Testis (tissue), 2 donors: ENCODE results near the gene CASTOR1.

Experiments used
- POLR2A ChIP-seq: fragments of 450-650 bp; IDR thresholded peaks from one replicate; pipeline ENCODE4 v1.6.1; 2017; ENCODE audit warnings: antibody characterized with exemption, mild to moderate bottlenecking, moderate library complexity
- TF ChIP-seq, protein P1 (sequence below), 3 experiments: fragments of 450-650 bp in 2 of 3; fragments of 200-600 bp in 1 of 3; sonication (generic) in 1 of 3; IDR thresholded peaks; one replicate each; pipeline ENCODE4 v1.5.1; 2016 to 2019; ENCODE audit warnings: antibody characterized with exemption in 3 of 3, mild to moderate bottlenecking in 2 of 3, moderate library complexity in 1 of 3

DNA sequence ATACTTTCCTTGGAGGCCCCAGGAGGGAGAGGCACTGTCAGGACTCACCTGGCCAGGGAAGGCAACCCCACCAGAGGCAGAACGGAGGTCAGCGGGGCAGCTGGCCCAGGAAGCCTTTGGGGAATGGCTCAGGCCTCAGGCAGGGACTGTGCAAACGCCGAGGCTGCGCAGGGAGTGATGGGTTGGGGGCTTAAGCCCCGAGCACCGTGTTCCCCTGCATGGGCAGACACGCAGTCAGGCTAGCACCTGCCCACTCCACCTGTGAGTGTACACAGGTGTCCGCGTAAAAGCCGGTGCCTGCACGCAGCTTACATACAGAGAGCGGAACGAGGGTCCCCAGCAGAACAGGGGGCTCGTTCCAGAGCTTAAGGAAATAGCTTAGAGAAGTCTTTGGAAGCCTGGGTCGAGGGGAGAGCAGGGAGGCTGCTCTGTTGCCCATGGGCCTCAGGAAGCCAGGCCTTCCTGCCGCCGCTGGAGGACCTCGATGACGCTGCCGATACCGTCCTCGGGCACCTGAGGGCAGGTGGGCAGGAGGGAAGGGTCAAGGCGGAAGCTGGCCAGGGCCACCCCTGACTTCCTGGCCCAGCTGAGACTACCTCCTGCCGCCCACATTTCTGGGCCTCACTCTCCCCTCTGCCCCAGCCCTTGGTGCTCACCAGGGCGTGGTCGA lies 4.0 kb downstream of the CASTOR1 start:
- TF ChIP-seq, protein P1, sequence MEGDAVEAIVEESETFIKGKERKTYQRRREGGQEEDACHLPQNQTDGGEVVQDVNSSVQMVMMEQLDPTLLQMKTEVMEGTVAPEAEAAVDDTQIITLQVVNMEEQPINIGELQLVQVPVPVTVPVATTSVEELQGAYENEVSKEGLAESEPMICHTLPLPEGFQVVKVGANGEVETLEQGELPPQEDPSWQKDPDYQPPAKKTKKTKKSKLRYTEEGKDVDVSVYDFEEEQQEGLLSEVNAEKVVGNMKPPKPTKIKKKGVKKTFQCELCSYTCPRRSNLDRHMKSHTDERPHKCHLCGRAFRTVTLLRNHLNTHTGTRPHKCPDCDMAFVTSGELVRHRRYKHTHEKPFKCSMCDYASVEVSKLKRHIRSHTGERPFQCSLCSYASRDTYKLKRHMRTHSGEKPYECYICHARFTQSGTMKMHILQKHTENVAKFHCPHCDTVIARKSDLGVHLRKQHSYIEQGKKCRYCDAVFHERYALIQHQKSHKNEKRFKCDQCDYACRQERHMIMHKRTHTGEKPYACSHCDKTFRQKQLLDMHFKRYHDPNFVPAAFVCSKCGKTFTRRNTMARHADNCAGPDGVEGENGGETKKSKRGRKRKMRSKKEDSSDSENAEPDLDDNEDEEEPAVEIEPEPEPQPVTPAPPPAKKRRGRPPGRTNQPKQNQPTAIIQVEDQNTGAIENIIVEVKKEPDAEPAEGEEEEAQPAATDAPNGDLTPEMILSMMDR (IDR thresholded peaks at IDR 0.05): no peak
- no peak for TF ChIP-seq POLR2A
